ENCODE results near the gene CIDEB.

GRCh38 chr14:24272467-24272866, 35.3 kb downstream of the CIDEB start:
- TF ChIP-seq CTCF (IDR thresholded peaks at IDR 0.05) (no peak), POLR2A (IDR thresholded peaks at IDR 0.05) (no peak)

Data from adrenal gland (tissue), 5 donors.